Loucy (cell line): ENCODE results near the gene EXOC2.

Experiments
- H2AFZ ChIP-seq: fragments of 200-600 bp; sonication (generic); 2 replicates; pipeline ENCODE4 v1.6.0; 2016; ENCODE audit warnings: antibody characterized with exemption, mild to moderate bottlenecking, low read length, moderate library complexity
- H3F3A ChIP-seq: fragments of 200-600 bp; 2 replicates; pipeline ENCODE4 v1.6.0; 2016; ENCODE audit warnings: antibody characterized with exemption, low read depth, mild to moderate bottlenecking
- H3K27me3 ChIP-seq: fragments of 200-600 bp; sonication (generic); 2 replicates; pipeline ENCODE4 v1.6.1; 2014; ENCODE audit warnings: low read length, mild to moderate bottlenecking; ENCODE audit not compliant: insufficient read depth, poor library complexity, severe bottlenecking
- H3K36me3 ChIP-seq: fragments of 200-600 bp; sonication (generic); 2 replicates; pipeline ENCODE4 v1.6.1; 2016; ENCODE audit warnings: low read length; ENCODE audit not compliant: insufficient read depth
- H3K4me1 ChIP-seq: fragments of 200-600 bp; sonication (generic); 2 replicates; pipeline ENCODE4 v1.5.1; 2014; ENCODE audit warnings: low read length, mild to moderate bottlenecking; ENCODE audit not compliant: insufficient read depth, poor library complexity, severe bottlenecking
- H3K4me2 ChIP-seq: fragments of 200-600 bp; sonication (generic); 2 replicates; pipeline ENCODE4 v1.6.0; 2014; ENCODE audit warnings: antibody characterized with exemption, low read length, low read depth, mild to moderate bottlenecking; ENCODE audit not compliant: poor library complexity, severe bottlenecking
- H3K4me3 ChIP-seq: fragments of 200-600 bp; sonication (generic); 2 replicates; pipeline ENCODE4 v1.5.1; 2014; ENCODE audit warnings: low read length, mild to moderate bottlenecking, mixed read lengths; ENCODE audit not compliant: poor library complexity, severe bottlenecking
- H3K79me2 ChIP-seq: fragments of 200-600 bp; sonication (generic); 2 replicates; pipeline ENCODE4 v1.6.1; 2014; ENCODE audit warnings: low read length; ENCODE audit not compliant: insufficient read depth
- H3K9ac ChIP-seq: fragments of 200-600 bp; sonication (generic); 2 replicates; pipeline ENCODE4 v1.6.0; 2014; ENCODE audit warnings: mild to moderate bottlenecking, low read depth, low read length, moderate library complexity; ENCODE audit not compliant: poor library complexity, severe bottlenecking
- H3K9me2 ChIP-seq: fragments of 200-600 bp; sonication (generic); replicated peaks from 2 replicates; pipeline ENCODE4 v1.6.1; 2016; ENCODE audit warnings: low read depth, low read length, mixed read lengths
- H3K9me3 ChIP-seq: fragments of 200-600 bp; sonication (generic); 2 replicates; pipeline ENCODE4 v1.6.1; 2014; ENCODE audit warnings: mild to moderate bottlenecking, antibody characterized with exemption, low read length, low read depth; ENCODE audit not compliant: insufficient read depth
- H4K20me1 ChIP-seq: fragments of 200-600 bp; sonication (generic); 2 replicates; pipeline ENCODE4 v1.6.0; 2014; ENCODE audit warnings: antibody characterized with exemption, low read length, mild to moderate bottlenecking; ENCODE audit not compliant: insufficient read depth, poor library complexity, severe bottlenecking
- EZH2phosphoT487 ChIP-seq: fragments of 200-600 bp; IDR thresholded peaks from 2 replicates; pipeline ENCODE4 v1.6.1; 2018; ENCODE audit warnings: antibody characterized with exemption, mild to moderate bottlenecking, moderate library complexity, borderline replicate concordance
- TF ChIP-seq, protein P1 (sequence below): fragments of 200-600 bp; sonication (generic); conservative IDR thresholded peaks from 2 replicates; pipeline ENCODE4 v1.5.1; 2014; ENCODE audit warnings: mild to moderate bottlenecking, antibody characterized with exemption, low read length

Gene EXOC2

GRCh38 chr6:686497-686896 lies 6.4 kb downstream of the EXOC2 start:
- H2AFZ ChIP-seq: no peak overlapping the region
- no peak overlapping the region for H3K4me2 ChIP-seq
- H3K4me3 ChIP-seq: no peak overlapping the region
- H3K9me2 ChIP-seq: no peaks in the 10 kb centered on the region
- H3K79me2 ChIP-seq: peaks cover 87% of the 10 kb centered on the region
- no peaks in the 10 kb centered on the region for H3F3A ChIP-seq
- H3K4me1 ChIP-seq: peaks cover 65% of the 10 kb centered on the region
- H3K9ac ChIP-seq: no peak overlapping the region
- no peak for TF ChIP-seq EZH2phosphoT487
- TF ChIP-seq, protein P1, sequence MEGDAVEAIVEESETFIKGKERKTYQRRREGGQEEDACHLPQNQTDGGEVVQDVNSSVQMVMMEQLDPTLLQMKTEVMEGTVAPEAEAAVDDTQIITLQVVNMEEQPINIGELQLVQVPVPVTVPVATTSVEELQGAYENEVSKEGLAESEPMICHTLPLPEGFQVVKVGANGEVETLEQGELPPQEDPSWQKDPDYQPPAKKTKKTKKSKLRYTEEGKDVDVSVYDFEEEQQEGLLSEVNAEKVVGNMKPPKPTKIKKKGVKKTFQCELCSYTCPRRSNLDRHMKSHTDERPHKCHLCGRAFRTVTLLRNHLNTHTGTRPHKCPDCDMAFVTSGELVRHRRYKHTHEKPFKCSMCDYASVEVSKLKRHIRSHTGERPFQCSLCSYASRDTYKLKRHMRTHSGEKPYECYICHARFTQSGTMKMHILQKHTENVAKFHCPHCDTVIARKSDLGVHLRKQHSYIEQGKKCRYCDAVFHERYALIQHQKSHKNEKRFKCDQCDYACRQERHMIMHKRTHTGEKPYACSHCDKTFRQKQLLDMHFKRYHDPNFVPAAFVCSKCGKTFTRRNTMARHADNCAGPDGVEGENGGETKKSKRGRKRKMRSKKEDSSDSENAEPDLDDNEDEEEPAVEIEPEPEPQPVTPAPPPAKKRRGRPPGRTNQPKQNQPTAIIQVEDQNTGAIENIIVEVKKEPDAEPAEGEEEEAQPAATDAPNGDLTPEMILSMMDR: peak; percentile 58
- H4K20me1 ChIP-seq: peaks cover 26% of the 10 kb centered on the region
- H3K36me3 ChIP-seq: no peaks in the 10 kb centered on the region
- no peaks in the 10 kb centered on the region for H3K27me3 ChIP-seq
- no peaks in the 10 kb centered on the region for H3K9me3 ChIP-seq

GRCh38 chr6:684831-685636 lies 7.9 kb downstream of the EXOC2 start:
- TF ChIP-seq EZH2phosphoT487: no peak
- TF ChIP-seq, protein P1: no peak
- H3F3A ChIP-seq: no peaks in the 10 kb centered on the region
- H3K4me3 ChIP-seq: peak overlapping the region; percentile 18
- peak overlapping the region; percentile 8 for H3K9ac ChIP-seq
- H3K27me3 ChIP-seq: no peaks in the 10 kb centered on the region
- H3K79me2 ChIP-seq: peaks cover 87% of the 10 kb centered on the region
- H3K36me3 ChIP-seq: no peaks in the 10 kb centered on the region
- H3K4me2 ChIP-seq: peak overlapping the region; percentile 81
- peaks cover 70% of the 10 kb centered on the region for H3K4me1 ChIP-seq
- no peak overlapping the region for H2AFZ ChIP-seq
- H3K9me2 ChIP-seq: no peaks in the 10 kb centered on the region
- peaks cover 20% of the 10 kb centered on the region for H4K20me1 ChIP-seq
- no peaks in the 10 kb centered on the region for H3K9me3 ChIP-seq

- Histone ChIP-seq H3F3A (no peaks in the 10 kb centered on the region), H3K9me3 (no peaks in the 10 kb centered on the region), H3K4me1 (peaks cover 61% of the 10 kb centered on the region), H2AFZ (no peak overlapping the region), H3K36me3 (no peaks in the 10 kb centered on the region), H3K9ac (peak overlapping the region; percentile 63), H3K4me2 (peak overlapping the region; percentile 81), H3K9me2 (no peaks in the 10 kb centered on the region), H3K79me2 (peaks cover 86% of the 10 kb centered on the region), H4K20me1 (peaks cover 21% of the 10 kb centered on the region), H3K4me3 (peak overlapping the region; percentile 69), H3K27me3 (no peaks in the 10 kb centered on the region)
- TF ChIP-seq, protein P1: no peak
- TF ChIP-seq EZH2phosphoT487: no peak
These were observed 9.0 kb downstream of the EXOC2 start for GRCh38 chr6:683742-684440.
